Stimulated activated CD8-positive, alpha-beta memory T cell treated with anti-CD3 and anti-CD28 coated beads, Interleukin-15, amount 100 ng/mL, for 4 hours (primary cell): ENCODE data around the gene GDI1.

Source experiments
- DNase-seq, 2 donors: peaks; one replicate each; pipeline ENCODE4 v3.0.0-alpha.2; 2020; ENCODE audit warnings: low read depth in 2 of 2

Gene GDI1

GRCh38 chrX:154436374-154436982 is 476 bp upstream of the GDI1 start:
- no peak for DNase-seq

DNA sequence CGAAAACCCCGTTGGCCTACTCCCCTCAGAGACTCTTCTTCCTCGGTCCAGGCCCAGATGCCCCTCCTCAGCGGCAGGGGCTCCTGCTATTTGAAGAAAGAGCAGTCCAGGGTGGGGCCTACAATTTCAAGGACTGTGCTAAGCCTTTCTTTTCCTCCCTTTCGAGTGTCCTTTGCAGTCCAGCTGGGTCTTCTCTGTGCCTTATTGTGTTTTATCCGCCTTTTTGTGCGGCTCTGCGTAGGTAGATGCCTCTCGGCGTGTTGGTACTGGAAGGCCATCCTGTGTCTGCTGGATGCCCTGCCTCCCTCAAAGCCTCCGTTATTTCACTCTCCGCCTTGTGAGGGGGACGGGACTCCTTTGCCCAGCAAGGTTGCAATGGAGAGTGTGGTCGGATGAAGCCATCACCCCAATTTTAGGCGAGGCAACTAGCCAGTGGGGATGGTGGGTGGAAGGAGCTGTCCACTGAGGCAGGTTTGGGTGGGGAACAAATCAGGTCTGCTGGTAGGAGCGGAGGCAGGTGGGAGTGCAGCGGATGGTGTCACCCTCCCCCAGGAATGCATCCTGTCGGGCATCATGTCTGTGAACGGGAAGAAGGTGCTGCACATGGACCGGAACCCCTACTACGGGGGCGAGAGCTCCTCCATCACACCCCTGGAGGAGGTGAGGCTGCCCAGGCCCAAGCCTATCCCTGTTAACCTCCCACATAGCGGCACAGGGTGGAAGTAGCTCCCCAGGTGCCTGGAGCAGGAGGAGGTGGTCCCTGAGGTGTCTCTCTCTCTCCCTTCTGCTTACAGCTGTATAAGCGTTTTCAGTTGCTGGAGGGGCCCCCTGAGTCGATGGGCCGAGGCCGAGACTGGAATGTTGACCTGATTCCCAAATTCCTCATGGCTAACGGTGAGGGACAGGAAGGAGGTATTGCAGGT is 1.3 kb downstream of the GDI1 start:
- DNase-seq, result no peak

- DNase-seq, result no peak
These were observed 2.9 kb downstream of the GDI1 start for GRCh38 chrX:154439841-154440240.

DNA sequence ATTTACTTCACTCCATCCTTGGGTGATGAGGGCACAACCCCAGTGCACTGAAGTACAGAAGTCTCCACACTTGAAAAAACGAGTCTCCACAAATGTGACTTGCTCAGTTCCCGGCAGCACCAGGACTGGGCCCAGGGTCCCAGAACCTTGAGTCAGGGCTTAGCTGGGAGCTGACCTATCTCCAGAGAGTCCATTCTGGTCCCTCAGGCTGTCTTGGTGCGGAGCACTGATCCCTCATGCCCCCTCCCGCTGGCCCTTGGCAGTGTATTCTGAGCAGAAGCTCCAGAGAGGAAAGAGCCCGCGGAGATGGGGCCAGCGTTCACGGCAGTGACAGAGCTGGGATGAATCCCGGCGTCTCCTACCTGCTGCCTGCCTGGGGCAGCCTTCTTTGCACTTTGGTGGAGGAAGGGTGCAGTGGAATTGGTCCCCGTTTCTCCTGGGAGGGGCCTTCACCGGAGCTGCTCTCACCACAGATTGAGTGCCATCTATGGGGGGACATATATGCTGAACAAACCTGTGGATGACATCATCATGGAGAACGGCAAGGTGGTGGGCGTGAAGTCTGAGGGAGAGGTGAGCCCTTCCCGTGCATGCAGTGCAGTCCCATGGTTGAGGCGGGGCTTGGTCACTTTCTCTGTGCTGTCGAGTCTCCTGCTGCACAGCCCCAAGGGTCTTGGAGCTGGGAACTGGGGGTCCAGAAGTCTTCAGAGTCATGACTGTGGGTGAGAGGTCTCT is 3.8 kb downstream of the GDI1 start:
- DNase-seq, result no peak

DNA sequence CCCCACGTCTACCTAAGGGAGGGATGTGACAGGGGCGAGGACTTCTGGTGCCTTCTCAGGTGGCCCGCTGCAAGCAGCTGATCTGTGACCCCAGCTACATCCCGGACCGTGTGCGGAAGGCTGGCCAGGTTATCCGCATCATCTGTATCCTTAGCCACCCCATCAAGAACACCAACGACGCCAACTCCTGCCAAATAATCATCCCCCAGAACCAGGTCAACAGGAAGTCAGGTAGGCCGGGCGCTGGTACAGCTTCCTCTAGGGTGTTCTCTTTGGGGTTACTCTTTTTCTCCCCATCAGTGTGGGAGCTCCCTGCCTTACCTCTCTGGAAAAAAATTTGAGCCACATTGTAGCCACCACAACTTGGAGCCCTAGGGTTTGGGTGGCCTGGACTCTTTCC is 4.6 kb downstream of the GDI1 start:
- no peak for DNase-seq

DNA sequence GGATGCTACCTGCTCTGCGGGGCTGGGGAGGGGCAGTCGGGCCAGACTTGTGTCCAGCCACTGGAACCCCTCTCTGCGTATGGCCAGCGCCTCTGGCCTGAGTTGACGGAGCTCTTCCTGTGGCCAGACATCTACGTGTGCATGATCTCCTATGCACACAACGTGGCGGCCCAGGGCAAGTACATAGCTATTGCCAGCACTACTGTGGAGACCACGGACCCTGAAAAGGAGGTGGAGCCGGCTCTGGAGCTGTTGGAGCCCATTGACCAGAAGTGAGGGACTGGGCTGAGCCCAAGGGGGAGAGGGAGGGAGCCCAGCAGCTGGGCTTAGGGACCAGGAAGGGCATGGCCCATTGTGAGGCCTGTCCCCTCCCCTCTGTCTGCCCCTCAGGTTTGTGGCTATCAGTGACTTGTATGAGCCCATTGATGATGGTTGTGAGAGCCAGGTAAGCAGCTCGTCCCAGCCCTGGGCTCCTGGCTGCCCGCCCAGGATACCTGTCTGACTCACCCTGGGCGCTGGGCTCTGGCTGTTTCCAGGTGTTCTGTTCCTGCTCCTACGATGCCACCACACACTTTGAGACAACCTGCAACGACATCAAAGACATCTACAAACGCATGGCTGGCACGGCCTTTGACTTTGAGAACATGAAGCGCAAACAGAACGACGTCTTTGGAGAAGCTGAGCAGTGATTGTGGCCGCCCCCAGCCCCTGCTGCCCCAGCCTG is 5.2 kb downstream of the GDI1 start:
- no peak for DNase-seq

DNA sequence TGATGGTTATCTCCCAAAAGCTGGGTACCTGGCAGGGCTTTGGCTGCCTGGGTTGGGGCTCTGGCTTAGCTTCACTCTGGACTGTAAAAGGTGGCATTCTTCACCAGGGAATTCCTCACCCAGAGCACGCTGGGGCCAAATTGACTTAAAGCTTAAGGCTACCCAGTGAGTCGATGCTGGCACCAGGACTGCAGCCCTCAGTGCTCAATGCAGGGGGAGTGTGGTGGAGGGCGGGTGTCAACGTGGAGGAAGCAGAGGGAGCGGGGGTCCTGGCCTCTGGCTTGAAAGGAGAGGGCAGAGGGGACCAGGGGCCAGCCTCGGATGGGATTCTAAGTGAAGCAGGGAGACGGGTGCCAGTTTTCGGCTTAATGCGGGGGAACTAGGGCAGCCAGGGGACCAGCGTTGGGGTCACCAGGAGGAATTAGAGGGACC is 6.5 kb downstream of the GDI1 start:
- DNase-seq, result no peak

DNA sequence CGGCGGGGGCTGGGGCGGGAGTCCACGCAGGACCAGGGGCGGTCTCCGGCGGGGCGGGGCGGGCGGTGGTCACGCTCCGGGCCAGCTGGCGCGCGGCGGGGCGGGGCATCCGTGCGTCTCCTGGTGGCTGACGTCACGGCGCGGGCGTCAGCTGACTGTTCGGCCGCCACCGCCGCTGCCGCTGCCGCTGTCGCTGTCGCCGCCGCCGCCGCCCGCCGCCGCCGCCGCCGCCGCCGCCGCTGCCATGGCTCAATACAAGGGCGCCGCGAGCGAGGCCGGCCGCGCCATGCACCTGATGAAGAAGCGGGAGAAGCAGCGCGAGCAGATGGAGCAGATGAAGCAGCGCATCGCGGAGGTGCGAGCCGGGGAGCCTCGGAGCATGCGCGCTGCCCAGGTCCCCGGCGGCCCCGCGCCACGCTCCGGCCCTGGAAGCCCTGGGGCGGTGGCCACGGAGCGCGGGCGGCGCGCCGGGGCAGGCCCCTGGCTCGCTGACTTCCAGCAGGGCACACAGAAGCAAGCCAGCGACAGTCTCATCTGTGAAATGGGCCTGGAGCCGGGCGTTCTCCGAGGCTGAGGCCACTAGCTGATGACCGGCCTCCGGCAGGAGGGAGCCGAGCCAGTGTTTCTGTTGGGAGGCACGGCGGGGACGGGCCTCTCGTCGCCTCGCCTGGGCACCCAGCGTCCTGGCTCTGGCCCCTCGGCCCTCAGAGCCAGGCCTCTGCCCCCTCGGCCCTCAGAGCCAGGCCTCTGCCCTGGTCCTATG is 7.2 kb downstream of the GDI1 start, which contains the start of gene FAM50A:
Gene FAM50A, plus strand, starts transcription at position 150 of the 763 bp plus-strand sequence. Its CDS starts 95 bp downstream, at position 245.
- peak; percentile 25 to 45 for DNase-seq

GRCh38 chrX:154444755-154445246 is 7.8 kb downstream of the GDI1 start:
- DNase-seq, result no peak

DNA sequence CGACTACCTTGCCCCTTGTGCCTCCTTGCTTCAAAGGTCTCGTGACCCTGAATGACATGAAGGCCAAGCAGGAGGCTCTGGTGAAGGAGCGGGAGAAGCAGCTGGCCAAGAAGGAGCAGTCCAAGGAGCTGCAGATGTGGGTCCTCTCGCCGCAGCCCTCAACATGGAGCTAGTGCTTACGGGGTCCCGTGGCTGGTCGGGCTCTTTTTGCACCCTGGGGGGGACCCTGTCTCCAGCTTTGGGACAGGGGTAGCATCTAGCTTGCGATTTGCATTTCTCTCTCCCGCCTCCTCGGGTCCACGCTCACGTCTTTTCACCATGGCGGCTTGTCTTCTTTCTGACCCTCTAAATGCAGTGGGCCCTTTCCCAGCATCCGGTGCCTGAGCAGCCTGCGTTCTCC is 8.8 kb downstream of the GDI1 start:
- no peak for DNase-seq

DNA sequence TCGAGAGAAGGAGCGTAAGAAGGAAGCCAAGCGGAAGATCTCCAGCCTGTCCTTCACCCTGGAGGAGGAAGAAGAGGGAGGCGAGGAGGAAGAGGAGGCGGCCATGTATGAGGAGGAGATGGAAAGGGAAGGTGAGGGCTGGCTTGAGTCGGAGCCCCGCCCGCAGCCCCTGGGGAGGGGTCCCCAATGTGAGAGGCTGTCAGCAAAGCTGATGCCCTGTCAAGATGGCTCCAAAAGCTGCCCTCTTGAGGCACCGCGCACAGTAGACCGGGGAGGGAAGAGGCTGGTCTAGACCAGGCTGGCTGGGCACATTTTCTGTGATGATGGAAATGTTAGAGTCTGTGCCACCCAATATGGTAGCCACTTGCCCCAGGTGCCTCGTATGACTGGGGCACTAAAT is 9.5 kb downstream of the GDI1 start:
- DNase-seq, result no peak

DNA sequence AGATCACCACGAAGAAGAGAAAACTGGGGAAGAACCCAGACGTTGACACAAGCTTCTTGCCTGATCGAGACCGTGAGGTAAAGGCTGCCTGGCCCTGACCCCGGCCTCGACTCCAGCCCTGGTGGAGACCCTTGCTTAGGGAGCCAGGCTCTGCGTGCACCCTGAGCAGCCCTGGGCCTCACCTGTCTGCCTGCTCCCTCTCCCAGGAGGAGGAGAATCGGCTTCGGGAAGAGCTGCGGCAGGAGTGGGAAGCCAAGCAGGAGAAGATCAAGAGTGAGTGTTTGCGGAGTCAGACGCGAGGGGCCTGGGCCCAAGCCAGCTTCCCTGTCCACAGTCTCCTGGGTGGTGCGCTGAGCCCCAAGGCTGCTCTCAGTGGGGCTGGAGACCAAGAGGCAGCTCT is 11.5 kb downstream of the GDI1 start:
- no peak for DNase-seq

DNA sequence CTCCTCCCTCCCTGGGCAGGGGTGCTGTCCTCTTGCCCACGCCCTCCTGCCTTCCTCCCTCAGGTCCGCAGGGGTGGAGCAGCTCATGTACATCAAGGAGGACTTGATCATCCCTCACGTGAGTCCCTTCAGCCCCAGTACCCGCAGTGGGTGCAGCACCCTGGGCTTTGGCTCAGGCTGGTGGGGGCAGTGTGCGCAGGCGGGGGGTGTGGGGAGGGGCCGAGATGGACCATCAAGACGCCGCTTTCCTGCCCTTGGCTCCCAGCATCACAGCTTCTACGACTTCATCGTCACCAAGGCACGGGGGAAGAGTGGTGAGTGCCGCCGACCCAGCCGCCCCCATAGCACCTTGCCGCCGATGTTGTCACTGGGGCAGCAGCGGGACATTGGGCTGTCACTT is 12.7 kb downstream of the GDI1 start:
- no peak for DNase-seq

GRCh38 chrX:154450312-154450711 is 13.4 kb downstream of the GDI1 start:
- no peak for DNase-seq

DNA sequence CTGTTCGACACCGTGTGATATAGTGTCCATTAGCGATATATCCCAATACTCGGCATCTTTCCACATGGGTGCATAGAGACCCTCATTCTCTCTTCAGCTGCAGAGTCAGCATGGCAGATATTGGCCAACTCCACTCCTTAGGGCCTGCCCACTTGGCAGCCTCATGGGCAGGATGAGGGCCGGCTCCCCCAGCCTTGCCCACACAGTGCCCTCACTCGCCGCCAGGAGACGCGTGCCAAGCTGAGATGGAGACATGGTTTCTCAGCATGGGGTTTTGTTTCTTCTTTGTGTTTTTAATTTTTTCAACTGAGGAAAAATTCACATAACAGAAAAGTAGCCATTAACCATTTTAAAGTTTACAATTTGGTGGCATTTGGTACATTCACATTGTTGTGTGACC is 15.9 kb downstream of the GDI1 start:
- no peak for DNase-seq

DNA sequence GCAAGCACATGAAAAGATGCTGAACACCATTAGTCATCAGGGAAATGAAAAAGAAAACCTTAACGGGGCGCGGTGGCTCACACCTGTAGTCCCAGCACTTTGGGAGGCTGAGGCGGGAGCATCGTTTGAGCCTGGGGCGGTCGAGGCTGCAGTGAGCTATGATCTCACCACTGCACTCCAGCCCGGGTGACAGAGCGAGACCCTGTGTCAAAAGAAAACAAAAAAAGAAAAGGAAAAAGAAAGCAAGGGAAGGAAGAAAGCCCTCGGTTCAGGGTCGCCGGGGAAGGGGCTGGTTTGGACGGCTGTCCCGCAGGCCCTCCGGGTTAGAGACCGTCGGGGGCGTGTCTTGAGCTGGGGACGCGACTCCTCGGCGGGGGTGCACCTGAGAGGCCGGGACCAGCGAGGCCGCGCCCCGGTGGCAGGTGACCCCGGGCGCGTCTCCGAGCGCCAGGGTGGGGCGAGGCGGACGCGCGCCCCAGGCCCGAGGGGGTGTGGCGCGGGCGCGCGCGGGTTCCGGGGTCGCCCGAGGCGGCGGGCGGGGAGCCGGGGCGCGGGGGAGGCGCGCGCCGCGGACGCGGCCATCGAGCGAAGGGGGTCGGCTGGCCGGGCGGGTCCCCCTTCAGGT is 20.6 kb downstream of the GDI1 start:
- peak in 1 of 2 donors; percentile 23 for DNase-seq

DNA sequence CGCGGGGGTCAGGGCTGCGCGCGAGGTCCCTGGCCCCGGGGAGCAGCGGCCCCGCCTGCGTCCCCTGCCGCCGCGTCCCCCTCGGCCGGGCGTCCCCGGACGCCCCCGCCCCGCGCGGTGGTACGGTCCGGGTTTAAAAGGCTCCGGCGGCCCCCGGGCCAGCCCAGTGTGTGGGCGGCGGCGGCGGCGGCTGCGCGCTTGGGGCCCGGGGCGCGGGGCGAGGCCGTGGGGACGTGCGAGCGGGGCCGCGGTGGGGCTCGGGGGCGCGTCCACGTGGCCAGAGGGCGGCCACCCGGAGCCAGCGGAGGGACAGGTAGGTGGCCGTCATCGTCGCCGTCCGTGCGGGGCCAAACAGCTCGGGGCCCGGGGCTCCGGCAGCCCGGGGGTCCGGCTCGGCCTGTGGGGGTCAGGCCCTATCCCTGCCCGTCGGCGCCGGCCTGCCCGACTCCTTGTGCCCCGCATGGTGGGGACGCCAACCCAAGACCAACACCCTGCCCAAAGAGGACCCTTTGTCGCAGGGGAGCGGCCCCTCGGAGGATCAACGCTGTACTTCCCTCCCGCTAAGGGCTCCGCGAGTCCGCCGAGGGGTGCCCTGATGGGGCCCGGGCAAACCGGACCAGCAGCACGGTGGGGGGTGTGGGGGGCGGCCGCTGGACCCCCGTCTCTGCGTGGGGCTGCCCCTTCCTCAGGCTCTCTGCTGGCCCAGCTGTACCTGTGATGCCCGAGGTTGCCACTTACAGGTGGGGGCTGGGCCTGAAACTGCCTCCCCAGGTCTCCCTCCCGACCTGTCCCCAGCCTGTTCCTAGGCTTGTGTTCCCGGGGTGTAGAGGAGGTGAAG is 21.4 kb downstream of the GDI1 start, which contains the start of gene PLXNA3:
Gene PLXNA3, plus strand, starts transcription at position 166 of the 838 bp plus-strand sequence. CDS start 1,903 bp downstream, outside the sequence.
- DNase-seq, result peak; percentile 19 to 48

GRCh38 chrX:154458954-154459778 is 22.2 kb downstream of the GDI1 start:
- no peak for DNase-seq
